SIG-M5 (cell line): ENCODE measurements around the gene PRR7.
A peak's percentile ranks its signal among the peaks of the same experiment; 100 is the strongest.

Source experiments
- DNase-seq: peaks from one replicate; lab custom pipeline; 2025; lab: John Stamatoyannopoulos, UW

The PRR7 gene

GRCh38 chr5:177469750-177470525 is 23.3 kb downstream of the PRR7 start:
- DNase-seq: no peak

GRCh38 chr5:177470759-177471536 is 24.3 kb downstream of the PRR7 start:
- no peak for DNase-seq

- DNase-seq: no peak
Measured at GRCh38 chr5:177471610-177472356, 25.2 kb downstream of the PRR7 start.

GRCh38 chr5:177472460-177473442 is 26.1 kb downstream of the PRR7 start:
- DNase-seq: no peak

- DNase-seq: no peak
Measured at GRCh38 chr5:177473443-177474001, 26.9 kb downstream of the PRR7 start, which contains the start of gene DBN1. DBN1 (minus strand) TSS chr5:177473634; CDS start chr5:177473521, 113 bp downstream.

- no peak for DNase-seq
Measured at GRCh38 chr5:177474002-177474476, 27.4 kb downstream of the PRR7 start.

GRCh38 chr5:177474846-177475562 is 28.4 kb downstream of the PRR7 start:
- DNase-seq: no peak

- DNase-seq: no peak
Measured at GRCh38 chr5:177475563-177476427, 29.2 kb downstream of the PRR7 start.

- no peak for DNase-seq
Measured at GRCh38 chr5:177476531-177477233, 30.1 kb downstream of the PRR7 start.

GRCh38 chr5:177477701-177478477 is 31.3 kb downstream of the PRR7 start:
- no peak for DNase-seq

- peak; percentile 59 for DNase-seq
Measured at GRCh38 chr5:177478711-177479646, 32.4 kb downstream of the PRR7 start.

- DNase-seq: no peak
Measured at GRCh38 chr5:177479774-177480173, 33.2 kb downstream of the PRR7 start.

GRCh38 chr5:177482359-177482795 is 35.8 kb downstream of the PRR7 start:
- DNase-seq: no peak

GRCh38 chr5:177483042-177483441 is 36.4 kb downstream of the PRR7 start:
- DNase-seq: no peak

- DNase-seq: no peak
Measured at GRCh38 chr5:177483994-177484901, 37.6 kb downstream of the PRR7 start.
